GM12892 (cell line): ENCODE data around the gene NRXN3.

Experiments
- DNase-seq: peaks from one replicate; pipeline ENCODE4 v3.0.0; 2011; ENCODE audit not compliant: insufficient read length
- FAIRE-seq: peaks from 2 replicates; lab custom pipeline; 2011; peaks lifted over from hg19 to GRCh38; lab: Jason Lieb, UNC
- POLR2A ChIP-seq: IDR thresholded peaks from 2 replicates; pipeline ENCODE4 v1.6.1; 2011; ENCODE audit warnings: low read depth, low read length, control low read depth
- POLR2AphosphoS5 ChIP-seq: IDR thresholded peaks from 2 replicates; pipeline ENCODE4 v1.6.1; 2011; ENCODE audit warnings: low read depth, low read length, control low read depth
- TAF1 ChIP-seq: IDR thresholded peaks from 2 replicates; pipeline ENCODE4 v1.6.1; 2011; ENCODE audit warnings: low read depth, mild to moderate bottlenecking, control low read depth, low read length, borderline replicate concordance

Gene NRXN3

GRCh38 chr14:79510659-79511058, 1340.5 kb downstream of the NRXN3 start:
- no peak for DNase-seq
- TF ChIP-seq POLR2A (no peak), TAF1 (no peak), POLR2AphosphoS5 (no peak)
- FAIRE-seq, result no peak

DNA sequence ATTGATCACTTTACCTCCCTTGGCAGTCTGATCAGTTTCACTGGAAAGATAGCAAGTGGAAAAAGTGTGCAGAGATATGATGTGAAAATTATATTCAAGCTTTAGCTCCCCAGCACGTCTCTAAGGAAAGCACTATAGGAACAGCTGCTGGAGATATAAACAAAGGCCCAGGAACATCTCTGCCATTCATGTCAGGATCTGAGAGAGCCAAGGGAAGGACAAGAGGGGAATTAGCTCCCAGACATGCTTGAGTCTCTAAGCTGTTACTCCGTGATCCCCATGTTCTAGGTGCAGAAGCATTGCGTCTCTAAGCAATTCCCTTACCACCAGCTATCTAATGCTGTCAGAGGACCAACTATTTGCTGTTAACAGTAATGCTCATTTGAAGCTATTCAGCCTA, 1341.0 kb downstream of the NRXN3 start:
- TF ChIP-seq TAF1 (no peak), POLR2A (no peak), POLR2AphosphoS5 (no peak)
- DNase-seq (no peak), FAIRE-seq (no peak)

GRCh38 chr14:79513446-79513845, 1343.3 kb downstream of the NRXN3 start:
- TF ChIP-seq TAF1 (no peak), POLR2AphosphoS5 (no peak), POLR2A (no peak)
- FAIRE-seq, result no peak
- no peak for DNase-seq

DNA sequence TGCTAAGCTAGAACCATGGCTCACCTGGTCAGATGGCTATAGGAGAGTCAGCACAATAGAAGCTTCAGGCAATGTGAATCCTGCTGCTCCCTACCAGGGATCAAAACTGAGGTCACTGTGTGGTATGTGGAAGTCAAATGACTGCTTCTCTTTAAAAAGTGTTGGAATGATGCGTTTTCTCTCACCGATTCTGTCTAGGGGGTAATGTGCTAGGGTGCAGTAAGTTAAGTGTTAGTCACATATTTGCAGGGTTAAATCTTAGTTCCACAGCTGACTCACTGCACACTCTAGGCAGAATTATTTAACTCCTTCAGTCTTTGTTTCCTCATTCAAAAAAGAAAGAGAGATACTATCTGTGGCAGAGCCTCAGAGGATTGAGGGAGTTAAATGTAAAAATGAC, 1344.5 kb downstream of the NRXN3 start:
- no peak for FAIRE-seq
- no peak for TF ChIP-seq POLR2A
- no peak for TF ChIP-seq TAF1
- no peak for TF ChIP-seq POLR2AphosphoS5
- DNase-seq, result no peak

DNA sequence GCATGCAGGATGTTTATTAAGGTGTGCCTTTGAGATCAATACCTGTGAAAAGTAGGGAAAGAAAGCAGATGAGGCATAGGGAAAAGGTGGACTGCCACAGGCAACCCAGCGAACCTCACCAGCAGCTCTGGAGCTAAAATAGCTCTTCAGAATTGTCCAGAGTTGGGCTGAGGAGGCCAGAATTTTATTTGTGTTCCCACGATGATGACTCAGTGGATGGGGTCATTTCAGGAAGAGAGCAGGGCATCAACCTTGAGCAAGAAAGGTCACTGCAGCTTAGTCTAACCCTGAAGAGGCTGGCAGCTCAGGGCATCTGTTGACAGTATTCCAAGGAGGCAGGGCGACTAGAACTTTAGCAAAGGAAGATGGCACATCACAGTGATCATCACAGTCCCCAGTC, 1345.0 kb downstream of the NRXN3 start:
- DNase-seq (no peak), FAIRE-seq (no peak)
- TF ChIP-seq POLR2A (no peak), TAF1 (no peak), POLR2AphosphoS5 (no peak)

GRCh38 chr14:79516009-79516408, 1345.8 kb downstream of the NRXN3 start:
- FAIRE-seq (no peak), DNase-seq (no peak)
- TF ChIP-seq POLR2AphosphoS5, result no peak
- no peak for TF ChIP-seq POLR2A
- no peak for TF ChIP-seq TAF1

- TF ChIP-seq POLR2AphosphoS5, result no peak
- no peak for TF ChIP-seq POLR2A
- TF ChIP-seq TAF1, result no peak
- no peak for FAIRE-seq
- no peak for DNase-seq
Observed at GRCh38 chr14:79525416-79525815, 1355.2 kb downstream of the NRXN3 start.

DNA sequence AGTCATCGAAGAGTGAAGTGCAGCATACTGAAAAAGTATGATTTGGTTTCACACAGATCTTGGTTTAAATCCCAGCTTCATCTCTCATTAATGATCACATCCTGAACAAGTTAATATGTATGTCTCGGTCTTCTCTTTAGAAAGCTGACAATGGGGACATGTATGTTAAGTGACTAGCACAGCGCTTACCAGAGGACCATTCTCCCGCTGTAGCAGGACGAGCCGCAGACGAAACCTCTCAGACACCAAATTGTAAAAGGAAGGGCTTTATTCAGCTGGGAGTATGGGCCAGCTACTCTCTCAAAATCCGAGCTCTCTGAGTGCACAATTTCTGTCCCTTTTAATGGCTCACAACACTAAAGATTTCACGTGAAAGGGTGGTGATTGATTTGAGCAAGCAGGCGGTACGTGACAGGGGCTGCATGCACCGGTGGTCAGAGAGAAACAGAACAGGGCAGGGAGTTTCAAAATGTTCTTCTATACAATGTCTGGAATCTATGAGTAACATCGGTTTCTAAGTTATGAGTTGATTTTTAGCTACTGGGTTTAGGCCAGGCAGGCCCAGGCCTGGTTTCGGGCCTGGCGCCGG, 1358.7 kb downstream of the NRXN3 start:
- TF ChIP-seq POLR2AphosphoS5, result no peak
- no peak for TF ChIP-seq TAF1
- TF ChIP-seq POLR2A, result no peak
- no peak for FAIRE-seq
- no peak for DNase-seq

- FAIRE-seq (no peak), DNase-seq (no peak)
- TF ChIP-seq POLR2A (no peak), POLR2AphosphoS5 (no peak), TAF1 (no peak)
Observed at GRCh38 chr14:79530555-79530954, 1360.4 kb downstream of the NRXN3 start.

GRCh38 chr14:79534703-79535353, 1364.7 kb downstream of the NRXN3 start:
- TF ChIP-seq TAF1, result no peak
- no peak for TF ChIP-seq POLR2A
- TF ChIP-seq POLR2AphosphoS5, result no peak

DNA sequence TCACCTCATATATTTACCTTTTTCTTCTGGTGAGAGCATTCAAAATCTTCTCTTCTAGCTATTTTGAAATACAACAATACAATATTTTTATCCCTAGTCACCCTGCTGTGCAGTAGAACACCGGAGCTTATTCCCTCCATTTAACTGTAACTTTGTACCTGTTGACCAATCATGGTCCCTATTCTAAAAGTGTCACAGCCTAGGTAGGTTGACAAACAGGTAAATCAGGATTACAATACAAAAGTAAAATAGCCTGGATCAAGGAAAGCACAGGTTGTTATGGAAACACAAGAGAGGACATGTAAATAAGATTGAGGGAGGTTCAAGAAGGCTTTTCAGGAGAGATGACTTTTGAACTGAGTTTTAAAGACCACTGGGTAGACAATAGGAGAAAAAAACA, 1370.2 kb downstream of the NRXN3 start:
- FAIRE-seq (no peak), DNase-seq (no peak)

More at GRCh38 chr14:79534703-79535353, 1364.7 kb downstream of the NRXN3 start:
- DNase-seq, result no peak
- FAIRE-seq, result no peak

DNA sequence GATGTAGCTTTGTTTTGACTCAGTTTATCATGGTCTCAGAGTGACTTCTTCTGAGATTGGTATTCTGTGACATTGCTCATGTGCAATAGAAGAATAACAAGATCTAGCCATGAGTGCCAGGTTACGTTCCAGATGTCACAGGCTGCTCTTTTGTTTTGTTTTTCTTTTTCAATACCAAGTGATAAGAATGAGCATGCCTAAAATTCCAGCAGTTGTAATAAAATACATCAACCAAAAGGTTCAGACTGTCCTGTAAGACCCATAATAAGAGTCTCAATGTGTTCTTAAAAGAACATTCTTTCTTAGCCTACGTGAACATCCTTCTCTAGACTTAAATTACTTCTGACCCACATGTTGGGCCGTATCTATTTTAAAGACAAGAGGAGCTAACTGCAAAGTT, 1371.9 kb downstream of the NRXN3 start:
- TF ChIP-seq POLR2A, result no peak
- no peak for DNase-seq
- FAIRE-seq, result no peak

More for the DNA sequence above, 1370.2 kb downstream of the NRXN3 start:
- TF ChIP-seq POLR2A, result no peak
- TF ChIP-seq TAF1, result no peak
- TF ChIP-seq POLR2AphosphoS5, result no peak

GRCh38 chr14:79543348-79543747, 1373.2 kb downstream of the NRXN3 start:
- DNase-seq, result no peak
- FAIRE-seq, result no peak

More at GRCh38 chr14:79543348-79543747, 1373.2 kb downstream of the NRXN3 start:
- TF ChIP-seq POLR2A, result no peak
- no peak for TF ChIP-seq TAF1
- TF ChIP-seq POLR2AphosphoS5, result no peak
